Panc1 (cell line): ENCODE results near the gene QRICH1. TPM values are rescaled to one million over a fixed set of nuclear protein-coding genes. Genes with fewer than 3 reads are reported as not detected.

Experiments
- ATAC-seq: fragments of 200-7000 bp; cut with Tn5 transposase; 2 replicates; pipeline ENCODE4 v1.9.1; 2020; ENCODE audit warnings: mild to moderate bottlenecking, moderate library complexity
- BruUV-seq: library from RNA; stranded (reverse); fragments of 400-500 nt; replicated peaks from 2 replicates; lab custom pipeline; 2021; lab: Mats Ljungman, UMichigan
- CTCF ChIA-PET: fragments of 300-600 bp; sonication (Branson Sonifier 250); formaldehyde crosslinking; loops from one replicate; lab custom pipeline; 2022; ENCODE audit warnings: antibody characterized with exemption; lab: Charles Lee
- POLR2A ChIA-PET: fragments of 300-600 bp; sonication (Branson Sonifier 250); formaldehyde crosslinking; loops from one replicate; lab custom pipeline; 2022; ENCODE audit warnings: antibody characterized with exemption; lab: Charles Lee
- DNase-seq: peaks from one replicate; pipeline ENCODE4 v3.0.0-alpha.2; 2010; ENCODE audit warnings: low read depth, low spot score
- H3K27ac ChIP-seq: 2 replicates; pipeline ENCODE4 v1.5.1; 2011; ENCODE audit warnings: mild to moderate bottlenecking, low read length, inconsistent platforms
- H3K27me3 ChIP-seq: fragments of 200-500 bp; sonication (Bioruptor generic); 2 replicates; pipeline ENCODE4 v1.6.0; 2014; ENCODE audit warnings: low read length, inconsistent platforms; ENCODE audit not compliant: control insufficient read depth, insufficient read depth
- H3K36me3 ChIP-seq: fragments of 200-500 bp; sonication (Bioruptor generic); 2 replicates; pipeline ENCODE4 v1.5.1; 2014; ENCODE audit warnings: inconsistent platforms, mild to moderate bottlenecking, low read length, moderate library complexity; ENCODE audit not compliant: control insufficient read depth, insufficient read depth
- H3K4me1 ChIP-seq: 2 replicates; pipeline ENCODE4 v1.5.1; 2011; ENCODE audit warnings: inconsistent platforms, mild to moderate bottlenecking, low read length, moderate library complexity; ENCODE audit not compliant: control insufficient read depth, insufficient read depth
- H3K4me3 ChIP-seq, 2 experiments: 2 replicates each; pipeline ENCODE4 v1.5.1; 2011 to 2012; ENCODE audit warnings: low read depth in 2 of 2, low read length in 2 of 2, mild to moderate bottlenecking in 2 of 2, inconsistent platforms in 1 of 2, moderate library complexity in 1 of 2
- H3K9me3 ChIP-seq: fragments of 200-500 bp; sonication (Bioruptor generic); 2 replicates; pipeline ENCODE4 v1.5.1; 2014; ENCODE audit warnings: low read depth, mild to moderate bottlenecking, inconsistent platforms, low read length, moderate library complexity; ENCODE audit not compliant: control insufficient read depth, insufficient read depth
- POLR2AphosphoS5 ChIP-seq: IDR thresholded peaks from 2 replicates; pipeline ENCODE4 v1.6.1; 2012; ENCODE audit warnings: mild to moderate bottlenecking, low read depth, low read length, moderate library complexity
- SIN3A ChIP-seq: IDR thresholded peaks from 2 replicates; pipeline ENCODE4 v1.6.1; 2012; ENCODE audit warnings: low read depth, mild to moderate bottlenecking, low read length, moderate library complexity, borderline replicate concordance; ENCODE audit not compliant: insufficient read depth
- TCF7L2 ChIP-seq: IDR thresholded peaks from 2 replicates; pipeline ENCODE4 v1.6.1; 2011; ENCODE audit warnings: mild to moderate bottlenecking, low read depth, low read length, inconsistent platforms
- in situ Hi-C: cut with HindIII; loops from 2 replicates; pipeline ENCODE4 v1.10.0; 2016; ENCODE audit warnings: low sequenced_read_pairs, low pct_unique_long_range_greater_than_20kb
- intact Hi-C: fragments of 100-400 bp; cut with micrococcal nuclease; formaldehyde crosslinking; loops from one replicate; pipeline ENCODE4 v1.10.0; 2022; ENCODE audit not compliant: unreplicated experiment
- total RNA-seq: library from RNA; stranded (reverse); gene quantifications from one replicate; pipeline ENCODE4 v1.2.1, GENCODE V29; 2021; ENCODE audit not compliant: unreplicated experiment
- TF ChIP-seq, protein P1 (sequence below), 2 experiments: IDR thresholded peaks; 2 replicates each; pipeline ENCODE4 v1.6.1; 2011 to 2012; ENCODE audit warnings: low read depth in 2 of 2, control low read depth in 1 of 2, low read length in 1 of 2, mild to moderate bottlenecking in 1 of 2, moderate library complexity in 1 of 2; ENCODE audit not compliant: insufficient read depth in 1 of 2
- TF ChIP-seq, protein P2 (sequence below): fragments of 450-650 bp; IDR thresholded peaks from 2 replicates; pipeline ENCODE4 v1.5.1; 2017; ENCODE audit warnings: mild to moderate bottlenecking

Gene QRICH1
- total RNA-seq, 1 experiment from 2014 or later: 79.9 TPM

DNA sequence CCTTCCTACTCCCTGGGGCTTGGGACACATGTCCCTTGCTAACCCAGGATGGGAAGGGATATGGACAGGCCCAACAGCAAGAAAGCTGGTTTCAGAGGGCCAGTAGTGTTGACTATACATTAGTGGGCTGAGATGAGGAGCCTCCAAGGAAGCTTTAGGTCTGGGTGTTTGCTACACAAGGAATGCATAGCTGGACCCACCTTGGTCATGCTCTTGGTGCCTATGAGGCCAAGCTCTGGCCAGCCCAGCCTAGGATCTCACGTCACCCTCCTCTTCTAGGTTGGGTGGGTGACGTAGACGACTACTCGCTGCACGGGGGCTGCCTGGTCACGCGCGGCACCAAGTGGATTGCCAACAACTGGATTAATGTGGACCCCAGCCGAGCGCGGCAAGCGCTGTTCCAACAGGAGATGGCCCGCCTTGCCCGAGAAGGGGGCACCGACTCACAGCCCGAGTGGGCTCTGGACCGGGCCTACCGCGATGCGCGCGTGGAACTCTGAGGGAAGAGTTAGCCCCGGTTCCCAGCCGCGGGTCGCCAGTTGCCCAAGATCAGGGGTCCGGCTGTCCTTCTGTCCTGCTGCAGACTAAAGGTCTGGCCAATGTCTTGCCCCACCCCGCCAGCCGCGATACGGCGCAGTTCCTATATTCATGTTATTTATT lies 87.3 kb downstream of the QRICH1 start:
- Histone ChIP-seq H3K9me3 (no peaks in the 10 kb centered on the region), H3K4me3 (peak overlapping the region; percentile 82 to 85), H3K27me3 (no peaks in the 10 kb centered on the region), H3K4me1 (peaks cover 13% of the 10 kb centered on the region), H3K27ac (peak overlapping the region; percentile 93), H3K36me3 (no peaks in the 10 kb centered on the region)
- DNase-seq: no peak
- no TSS peak for BruUV-seq
- TF ChIP-seq, protein P1, sequence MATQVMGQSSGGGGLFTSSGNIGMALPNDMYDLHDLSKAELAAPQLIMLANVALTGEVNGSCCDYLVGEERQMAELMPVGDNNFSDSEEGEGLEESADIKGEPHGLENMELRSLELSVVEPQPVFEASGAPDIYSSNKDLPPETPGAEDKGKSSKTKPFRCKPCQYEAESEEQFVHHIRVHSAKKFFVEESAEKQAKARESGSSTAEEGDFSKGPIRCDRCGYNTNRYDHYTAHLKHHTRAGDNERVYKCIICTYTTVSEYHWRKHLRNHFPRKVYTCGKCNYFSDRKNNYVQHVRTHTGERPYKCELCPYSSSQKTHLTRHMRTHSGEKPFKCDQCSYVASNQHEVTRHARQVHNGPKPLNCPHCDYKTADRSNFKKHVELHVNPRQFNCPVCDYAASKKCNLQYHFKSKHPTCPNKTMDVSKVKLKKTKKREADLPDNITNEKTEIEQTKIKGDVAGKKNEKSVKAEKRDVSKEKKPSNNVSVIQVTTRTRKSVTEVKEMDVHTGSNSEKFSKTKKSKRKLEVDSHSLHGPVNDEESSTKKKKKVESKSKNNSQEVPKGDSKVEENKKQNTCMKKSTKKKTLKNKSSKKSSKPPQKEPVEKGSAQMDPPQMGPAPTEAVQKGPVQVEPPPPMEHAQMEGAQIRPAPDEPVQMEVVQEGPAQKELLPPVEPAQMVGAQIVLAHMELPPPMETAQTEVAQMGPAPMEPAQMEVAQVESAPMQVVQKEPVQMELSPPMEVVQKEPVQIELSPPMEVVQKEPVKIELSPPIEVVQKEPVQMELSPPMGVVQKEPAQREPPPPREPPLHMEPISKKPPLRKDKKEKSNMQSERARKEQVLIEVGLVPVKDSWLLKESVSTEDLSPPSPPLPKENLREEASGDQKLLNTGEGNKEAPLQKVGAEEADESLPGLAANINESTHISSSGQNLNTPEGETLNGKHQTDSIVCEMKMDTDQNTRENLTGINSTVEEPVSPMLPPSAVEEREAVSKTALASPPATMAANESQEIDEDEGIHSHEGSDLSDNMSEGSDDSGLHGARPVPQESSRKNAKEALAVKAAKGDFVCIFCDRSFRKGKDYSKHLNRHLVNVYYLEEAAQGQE (IDR thresholded peaks at IDR 0.05; ENCODE audit: insufficient read depth in 1 of 2, low read depth in 2 of 2, low read length in 1 of 2): no peak
- TF ChIP-seq TCF7L2: no peak; the same call in 1 of the 2 replicates
- TF ChIP-seq, protein P2, sequence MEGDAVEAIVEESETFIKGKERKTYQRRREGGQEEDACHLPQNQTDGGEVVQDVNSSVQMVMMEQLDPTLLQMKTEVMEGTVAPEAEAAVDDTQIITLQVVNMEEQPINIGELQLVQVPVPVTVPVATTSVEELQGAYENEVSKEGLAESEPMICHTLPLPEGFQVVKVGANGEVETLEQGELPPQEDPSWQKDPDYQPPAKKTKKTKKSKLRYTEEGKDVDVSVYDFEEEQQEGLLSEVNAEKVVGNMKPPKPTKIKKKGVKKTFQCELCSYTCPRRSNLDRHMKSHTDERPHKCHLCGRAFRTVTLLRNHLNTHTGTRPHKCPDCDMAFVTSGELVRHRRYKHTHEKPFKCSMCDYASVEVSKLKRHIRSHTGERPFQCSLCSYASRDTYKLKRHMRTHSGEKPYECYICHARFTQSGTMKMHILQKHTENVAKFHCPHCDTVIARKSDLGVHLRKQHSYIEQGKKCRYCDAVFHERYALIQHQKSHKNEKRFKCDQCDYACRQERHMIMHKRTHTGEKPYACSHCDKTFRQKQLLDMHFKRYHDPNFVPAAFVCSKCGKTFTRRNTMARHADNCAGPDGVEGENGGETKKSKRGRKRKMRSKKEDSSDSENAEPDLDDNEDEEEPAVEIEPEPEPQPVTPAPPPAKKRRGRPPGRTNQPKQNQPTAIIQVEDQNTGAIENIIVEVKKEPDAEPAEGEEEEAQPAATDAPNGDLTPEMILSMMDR: no peak
- no peak for TF ChIP-seq SIN3A
- no peak for TF ChIP-seq POLR2AphosphoS5
- CTCF ChIA-PET: interaction anchor here (0.6 to 2.7 kb wide), 3 partner anchors 9 to 18 kb away, joined by 3 to 19 read pairs (median 5); no protein-coding TSS in a partner anchor
- ATAC-seq: peak; percentile 14; the same call in 1 of the 2 replicates
- in situ Hi-C loops: no loop called here
- POLR2A ChIA-PET: interaction anchor here (0.6 to 1.2 kb wide), 6 partner anchors 10 to 114 kb away, joined by 3 to 9 read pairs (median 4); partner anchors contain the start of genes QRICH1 and USP19
- intact Hi-C loops: no loop called here

DNA sequence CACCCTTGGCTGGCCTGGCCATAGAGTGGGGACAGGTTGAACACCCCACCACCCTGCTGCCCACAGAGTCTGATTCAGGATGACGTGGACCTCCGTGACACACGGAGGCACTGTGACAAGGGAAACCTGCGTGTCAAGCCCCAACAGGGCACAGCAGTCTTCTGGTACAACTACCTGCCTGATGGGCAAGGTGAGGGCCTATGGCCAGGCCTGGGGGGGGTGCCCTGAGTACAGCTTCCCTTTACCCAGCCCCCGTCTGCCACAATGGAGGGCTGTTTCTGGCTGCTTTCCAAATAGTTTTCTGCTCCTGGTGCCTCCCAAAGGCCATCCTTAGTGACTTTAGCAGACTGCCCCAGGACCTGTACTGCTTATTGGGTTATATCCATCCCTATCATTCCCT lies 87.9 kb downstream of the QRICH1 start:
- peaks cover 13% of the 10 kb centered on the region for H3K4me1 ChIP-seq
- H3K27me3 ChIP-seq: no peaks in the 10 kb centered on the region
- H3K4me3 ChIP-seq: peak overlapping the region; percentile 82 to 85
- DNase-seq (no peak), ATAC-seq (no peak)
- intact Hi-C loops: no loop called here
- BruUV-seq: no TSS peak
- ChIA-PET POLR2A (no interaction called here), CTCF (no interaction called here)
- in situ Hi-C loops: no loop called here
- TF ChIP-seq SIN3A: no peak
- peak overlapping the region; percentile 93 for H3K27ac ChIP-seq
- no peaks in the 10 kb centered on the region for H3K36me3 ChIP-seq
- no peaks in the 10 kb centered on the region for H3K9me3 ChIP-seq

DNA sequence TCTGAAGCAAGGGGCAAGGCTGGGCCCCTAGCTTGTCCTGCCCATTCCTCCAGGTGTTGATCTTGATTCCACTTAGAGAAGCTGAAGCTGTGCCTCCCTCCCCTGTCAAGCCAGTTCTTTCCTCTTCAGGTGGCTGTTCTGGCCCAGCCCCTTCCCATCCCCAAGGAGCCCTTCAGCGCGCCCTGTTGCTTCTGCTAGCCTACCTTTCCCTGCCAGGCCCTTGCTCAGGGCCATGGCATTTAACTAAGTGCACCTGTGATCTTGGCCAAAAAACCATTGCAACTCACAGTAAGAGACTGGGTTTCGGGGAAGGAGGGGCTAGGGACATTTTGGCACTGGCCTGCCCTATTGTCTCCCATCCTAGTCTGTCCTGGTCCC lies 88.6 kb downstream of the QRICH1 start:
- Histone ChIP-seq H3K27me3 (no peaks in the 10 kb centered on the region), H3K27ac (no peak overlapping the region; the same call in 1 of the 2 replicates), H3K36me3 (no peaks in the 10 kb centered on the region), H3K4me1 (peaks cover 13% of the 10 kb centered on the region), H3K4me3 (no peak overlapping the region), H3K9me3 (no peaks in the 10 kb centered on the region)
- DNase-seq: no peak
- in situ Hi-C loops (no loop called here), intact Hi-C loops (no loop called here)
- TF ChIP-seq POLR2AphosphoS5 (no peak), TCF7L2 (no peak), SIN3A (no peak)
- TF ChIP-seq, protein P1 (IDR thresholded peaks at IDR 0.05; ENCODE audit: insufficient read depth in 1 of 2, low read depth in 2 of 2, low read length in 1 of 2): no peak
- TF ChIP-seq, protein P2: no peak
- ChIA-PET CTCF (no interaction called here), POLR2A (no interaction called here)
- no peak for ATAC-seq
- BruUV-seq: no TSS peak
